Endodermal cell (in vitro differentiated cells): Measurements from ENCODE around the gene CLIC5. TPM values are rescaled to one million over a fixed set of nuclear protein-coding genes. Genes with fewer than 3 reads are reported as not detected.

Experiments
- DNase-seq: peaks from one replicate; pipeline ENCODE4 v3.0.0-alpha.2; 2017
- H3K27ac ChIP-seq: 2 replicates; pipeline ENCODE4 v1.5.1; 2013; ENCODE audit warnings: mild to moderate bottlenecking, low read depth, low read length, moderate library complexity
- H3K27me3 ChIP-seq: 2 replicates; pipeline ENCODE4 v1.6.1; 2013; ENCODE audit warnings: mild to moderate bottlenecking, low read length, moderate library complexity; ENCODE audit not compliant: insufficient read depth, control insufficient read depth, poor library complexity, severe bottlenecking
- H3K36me3 ChIP-seq: 2 replicates; pipeline ENCODE4 v1.7.0; 2013; ENCODE audit warnings: mild to moderate bottlenecking, low read length, moderate library complexity; ENCODE audit not compliant: control insufficient read depth, insufficient read depth
- H3K4me1 ChIP-seq: one replicate; pipeline ENCODE4 v1.7.0; 2013; ENCODE audit warnings: low read length; ENCODE audit not compliant: control insufficient read depth, insufficient read depth
- H3K4me3 ChIP-seq: 2 replicates; pipeline ENCODE4 v1.5.1; 2013; ENCODE audit warnings: mild to moderate bottlenecking, low read length, moderate library complexity
- H3K9ac ChIP-seq: 2 replicates; pipeline ENCODE4 v1.6.1; 2013; ENCODE audit warnings: mild to moderate bottlenecking, low read length, moderate library complexity; ENCODE audit not compliant: poor library complexity, severe bottlenecking; ENCODE audit errors: extremely low read depth
- H3K9me3 ChIP-seq: 2 replicates; pipeline ENCODE4 v1.6.1; 2013; ENCODE audit warnings: mild to moderate bottlenecking, low read length, moderate library complexity; ENCODE audit not compliant: control insufficient read depth
- H3K27ac Mint-ChIP-seq: 2 replicates; pipeline ENCODE4 v1.8.0; 2020; ENCODE audit warnings: mixed read lengths
- H3K27me3 Mint-ChIP-seq: 2 replicates; pipeline ENCODE4 v1.8.0; 2021; ENCODE audit warnings: mild to moderate bottlenecking, mixed read lengths; ENCODE audit not compliant: insufficient read depth
- H3K36me3 Mint-ChIP-seq: 2 replicates; pipeline ENCODE4 v1.8.0; 2020; ENCODE audit warnings: low read depth, mixed read lengths
- H3K4me1 Mint-ChIP-seq: 2 replicates; pipeline ENCODE4 v1.8.0; 2020; ENCODE audit warnings: mixed read lengths
- H3K4me3 Mint-ChIP-seq: 2 replicates; pipeline ENCODE4 v1.8.0; 2020; ENCODE audit warnings: mild to moderate bottlenecking, moderate library complexity, mixed read lengths
- H3K9me3 Mint-ChIP-seq: 2 replicates; pipeline ENCODE4 v1.8.0; 2020; ENCODE audit warnings: mild to moderate bottlenecking, mixed read lengths
- WGBS, 2 experiments: methylation state at CpG; one replicate each; pipeline versions ENCODE4 v1.1.5 to v1.1.7; 2013; ENCODE audit warnings: missing lambda C conversion rate in 2 of 2, mixed read lengths in 1 of 2; ENCODE audit not compliant: insufficient coverage in 1 of 2, insufficient read length in 1 of 2; 5-methylcytosine and 5-hydroxymethylcytosine counted together
- total RNA-seq, 2 donors: library from RNA; stranded (reverse); fragmentation: NEBNext Ultra II Directional in 1 of 2; extraction: Animal tissue kit (Norgen Biotek cat#: 25700) in 1 of 2; gene quantifications; 2 replicates in 1 of 2; 3 replicates in 1 of 2; pipeline ENCODE4 v1.2.1, GENCODE V29; 2021
- TF ChIP-seq, protein P1 (sequence below): fragments of 200-600 bp; sonication (generic); conservative IDR thresholded peaks from 2 replicates; pipeline ENCODE4 v1.5.0; 2021; ENCODE audit warnings: antibody characterized with exemption, mild to moderate bottlenecking

CLIC5 gene
- total RNA-seq, 2 donors from 2014 or later, result 0.11 TPM; not detected in 1

- no peaks in the 10 kb centered on the region for H3K9me3 ChIP-seq
- no peak overlapping the region for H3K4me3 ChIP-seq
- Mint-ChIP-seq H3K27me3 (peaks cover 2% of the 10 kb centered on the region), H3K27ac (no peak overlapping the region), H3K4me1 (no peaks in the 10 kb centered on the region), H3K4me3 (no peak overlapping the region), H3K36me3 (no peaks in the 10 kb centered on the region), H3K9me3 (no peaks in the 10 kb centered on the region)
- H3K27me3 ChIP-seq, result no peaks in the 10 kb centered on the region
- TF ChIP-seq, protein P1, sequence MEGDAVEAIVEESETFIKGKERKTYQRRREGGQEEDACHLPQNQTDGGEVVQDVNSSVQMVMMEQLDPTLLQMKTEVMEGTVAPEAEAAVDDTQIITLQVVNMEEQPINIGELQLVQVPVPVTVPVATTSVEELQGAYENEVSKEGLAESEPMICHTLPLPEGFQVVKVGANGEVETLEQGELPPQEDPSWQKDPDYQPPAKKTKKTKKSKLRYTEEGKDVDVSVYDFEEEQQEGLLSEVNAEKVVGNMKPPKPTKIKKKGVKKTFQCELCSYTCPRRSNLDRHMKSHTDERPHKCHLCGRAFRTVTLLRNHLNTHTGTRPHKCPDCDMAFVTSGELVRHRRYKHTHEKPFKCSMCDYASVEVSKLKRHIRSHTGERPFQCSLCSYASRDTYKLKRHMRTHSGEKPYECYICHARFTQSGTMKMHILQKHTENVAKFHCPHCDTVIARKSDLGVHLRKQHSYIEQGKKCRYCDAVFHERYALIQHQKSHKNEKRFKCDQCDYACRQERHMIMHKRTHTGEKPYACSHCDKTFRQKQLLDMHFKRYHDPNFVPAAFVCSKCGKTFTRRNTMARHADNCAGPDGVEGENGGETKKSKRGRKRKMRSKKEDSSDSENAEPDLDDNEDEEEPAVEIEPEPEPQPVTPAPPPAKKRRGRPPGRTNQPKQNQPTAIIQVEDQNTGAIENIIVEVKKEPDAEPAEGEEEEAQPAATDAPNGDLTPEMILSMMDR, result no peak
- H3K27ac ChIP-seq, result no peak overlapping the region
- no peak overlapping the region for H3K9ac ChIP-seq
- H3K36me3 ChIP-seq, result no peaks in the 10 kb centered on the region
- no peak for DNase-seq
- WGBS, 2 experiments, result 95 to 98% methylated on average over 5 to 10 of the region's 11 CpGs
- H3K4me1 ChIP-seq, result no peaks in the 10 kb centered on the region
These were observed 64.1 kb downstream of the CLIC5 start for GRCh38 chr6:45951321-45952167.

DNA sequence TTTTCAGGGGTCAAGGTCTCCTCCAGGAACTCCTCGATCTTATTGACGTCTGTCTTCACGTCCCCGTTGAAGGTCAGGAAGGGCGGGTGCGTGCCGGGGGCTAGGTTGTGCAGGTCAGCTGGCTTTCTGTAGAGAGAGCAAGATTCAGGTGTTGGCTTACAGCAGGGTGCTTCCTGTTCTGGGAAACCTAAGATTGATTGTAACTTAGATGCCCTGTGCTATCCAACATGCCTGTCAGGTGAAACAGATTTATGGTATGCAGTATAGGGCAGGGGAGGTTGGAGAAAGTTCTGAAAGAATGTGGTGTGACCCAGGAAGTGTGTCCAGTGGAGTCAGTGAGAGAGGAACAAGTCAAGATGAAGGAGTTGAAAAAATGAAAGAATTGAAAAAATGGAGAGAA, 66.4 kb downstream of the CLIC5 start:
- Mint-ChIP-seq H3K27me3 (peaks cover 2% of the 10 kb centered on the region), H3K4me3 (no peak overlapping the region), H3K36me3 (no peaks in the 10 kb centered on the region), H3K4me1 (no peaks in the 10 kb centered on the region), H3K9me3 (no peaks in the 10 kb centered on the region), H3K27ac (no peak overlapping the region)
- H3K4me1 ChIP-seq, result no peaks in the 10 kb centered on the region
- H3K4me3 ChIP-seq, result no peak overlapping the region
- DNase-seq, result no peak
- H3K9me3 ChIP-seq, result no peaks in the 10 kb centered on the region
- H3K27me3 ChIP-seq, result no peaks in the 10 kb centered on the region
- H3K27ac ChIP-seq, result no peak overlapping the region
- 92 to 98% methylated on average over 7 of the region's 7 CpGs for WGBS, 2 experiments
- TF ChIP-seq, protein P1, result no peak
- H3K36me3 ChIP-seq, result no peaks in the 10 kb centered on the region
- no peak overlapping the region for H3K9ac ChIP-seq

DNA sequence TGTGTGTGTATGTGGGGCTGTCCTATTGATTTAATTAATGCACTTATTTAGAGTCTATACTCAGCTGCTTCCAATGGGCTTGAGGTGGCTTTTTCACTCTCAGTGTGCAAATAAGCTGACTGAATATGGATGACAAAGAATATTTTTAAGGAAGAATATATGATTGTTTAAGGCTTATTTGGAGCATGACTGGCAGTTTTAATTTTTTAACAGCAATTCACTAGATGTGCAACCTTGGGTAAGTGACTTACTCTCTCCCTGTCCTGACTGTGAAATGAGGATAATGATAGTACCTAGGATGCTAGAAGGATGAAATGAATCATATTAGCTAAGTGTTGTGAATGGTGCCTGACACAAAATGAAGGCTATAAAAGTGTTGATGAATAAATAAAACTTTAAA, 67.9 kb downstream of the CLIC5 start:
- H3K27me3 ChIP-seq, result no peaks in the 10 kb centered on the region
- H3K4me1 Mint-ChIP-seq, result no peaks in the 10 kb centered on the region
- no peak overlapping the region for H3K4me3 Mint-ChIP-seq
- H3K27me3 Mint-ChIP-seq, result peaks cover 2% of the 10 kb centered on the region
- H3K36me3 Mint-ChIP-seq, result no peaks in the 10 kb centered on the region
- H3K9me3 Mint-ChIP-seq, result no peaks in the 10 kb centered on the region
- H3K36me3 ChIP-seq, result no peaks in the 10 kb centered on the region
- no peak for DNase-seq
- H3K27ac Mint-ChIP-seq, result no peak overlapping the region
- H3K27ac ChIP-seq, result no peak overlapping the region
- H3K4me1 ChIP-seq, result no peaks in the 10 kb centered on the region
- no peak overlapping the region for H3K4me3 ChIP-seq
- no peaks in the 10 kb centered on the region for H3K9me3 ChIP-seq
- TF ChIP-seq, protein P1, result no peak
- H3K9ac ChIP-seq, result no peak overlapping the region
